ENCODE measurements around the gene NES. TPM values are rescaled to one million over a fixed set of nuclear protein-coding genes. Genes with fewer than 3 reads are reported as not detected.
A peak's percentile ranks its signal among the peaks of the same experiment; 100 is the strongest.

Gene NES
- total RNA-seq, 2 donors from 2014 or later, result 65.8 to 103 TPM

DNA sequence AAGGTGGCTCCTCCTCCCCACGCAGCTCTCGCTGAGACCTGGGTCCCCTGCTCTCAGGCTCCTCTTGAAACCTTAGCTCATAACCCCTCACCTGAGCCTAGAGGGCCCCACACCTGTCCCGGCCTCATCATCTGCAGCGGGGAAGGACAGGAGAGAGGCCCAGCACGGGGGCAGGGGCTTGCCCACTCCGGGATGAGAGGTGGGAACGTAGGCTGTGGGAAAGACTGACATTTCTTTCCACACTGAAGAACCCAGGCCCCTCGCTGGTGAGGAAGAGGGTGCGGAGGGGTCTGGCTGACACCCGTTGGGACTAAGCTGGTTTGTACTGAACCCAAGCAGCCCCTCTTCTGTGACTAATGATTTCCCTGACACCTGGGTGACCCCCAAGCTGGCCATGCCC lies 14.0 kb upstream of the NES start:
- TF ChIP-seq, protein P1, sequence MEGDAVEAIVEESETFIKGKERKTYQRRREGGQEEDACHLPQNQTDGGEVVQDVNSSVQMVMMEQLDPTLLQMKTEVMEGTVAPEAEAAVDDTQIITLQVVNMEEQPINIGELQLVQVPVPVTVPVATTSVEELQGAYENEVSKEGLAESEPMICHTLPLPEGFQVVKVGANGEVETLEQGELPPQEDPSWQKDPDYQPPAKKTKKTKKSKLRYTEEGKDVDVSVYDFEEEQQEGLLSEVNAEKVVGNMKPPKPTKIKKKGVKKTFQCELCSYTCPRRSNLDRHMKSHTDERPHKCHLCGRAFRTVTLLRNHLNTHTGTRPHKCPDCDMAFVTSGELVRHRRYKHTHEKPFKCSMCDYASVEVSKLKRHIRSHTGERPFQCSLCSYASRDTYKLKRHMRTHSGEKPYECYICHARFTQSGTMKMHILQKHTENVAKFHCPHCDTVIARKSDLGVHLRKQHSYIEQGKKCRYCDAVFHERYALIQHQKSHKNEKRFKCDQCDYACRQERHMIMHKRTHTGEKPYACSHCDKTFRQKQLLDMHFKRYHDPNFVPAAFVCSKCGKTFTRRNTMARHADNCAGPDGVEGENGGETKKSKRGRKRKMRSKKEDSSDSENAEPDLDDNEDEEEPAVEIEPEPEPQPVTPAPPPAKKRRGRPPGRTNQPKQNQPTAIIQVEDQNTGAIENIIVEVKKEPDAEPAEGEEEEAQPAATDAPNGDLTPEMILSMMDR (conservative IDR thresholded peaks at IDR 0.05), result no peak
- peaks cover 25% of the 10 kb centered on the region for H3K4me1 ChIP-seq (ENCODE audit: control insufficient read depth, insufficient read depth, low read length)

DNA sequence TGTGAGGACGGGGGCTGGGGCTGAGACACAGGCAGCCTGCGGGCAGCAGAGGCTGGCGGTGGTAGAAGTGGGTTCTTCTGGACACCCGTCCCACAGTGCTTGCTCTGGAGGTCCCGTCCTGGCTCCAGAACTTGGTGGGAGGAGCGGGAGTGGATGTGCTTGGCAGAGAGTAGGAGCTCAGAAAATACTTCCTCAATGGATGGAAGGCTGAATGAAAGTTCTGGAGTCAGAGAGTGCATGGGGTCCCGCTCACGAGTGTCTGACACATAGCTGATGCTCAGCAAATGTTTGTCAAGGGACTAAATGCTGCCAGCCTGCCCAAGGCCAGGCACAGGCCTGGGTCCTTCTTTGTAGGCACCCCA lies 13.4 kb upstream of the NES start:
- H3K36me3 Mint-ChIP-seq (ENCODE audit: low read depth), result no peaks in the 10 kb centered on the region
- peak; percentile 53 for DNase-seq
- peaks cover 25% of the 10 kb centered on the region for H3K4me1 ChIP-seq (ENCODE audit: control insufficient read depth, insufficient read depth, low read length)
- peaks cover 22% of the 10 kb centered on the region for H3K27me3 Mint-ChIP-seq (ENCODE audit: insufficient read depth)
- no peak overlapping the region for H3K27ac ChIP-seq (ENCODE audit: low read depth, low read length)
- WGBS, 2 experiments (ENCODE audit: insufficient coverage in 1 of 2, insufficient read length in 1 of 2), result 84 to 89% methylated on average over 8 of the region's 8 CpGs
- no peaks in the 10 kb centered on the region for H3K9me3 ChIP-seq (ENCODE audit: control insufficient read depth, low read length)
- peaks cover 52% of the 10 kb centered on the region for H3K4me1 Mint-ChIP-seq
- peak overlapping the region; percentile 76 for H3K27ac Mint-ChIP-seq
- peaks cover 6% of the 10 kb centered on the region for H3K27me3 ChIP-seq (ENCODE audit: control insufficient read depth, insufficient read depth, low read length, poor library complexity, severe bottlenecking)
- no peaks in the 10 kb centered on the region for H3K9me3 Mint-ChIP-seq
- no peaks in the 10 kb centered on the region for H3K36me3 ChIP-seq (ENCODE audit: control insufficient read depth, insufficient read depth, low read length)
- H3K4me3 Mint-ChIP-seq, result peak overlapping the region; percentile 38
- H3K4me3 ChIP-seq (ENCODE audit: low read length), result no peak overlapping the region
- no peak overlapping the region for H3K9ac ChIP-seq (ENCODE audit: extremely low read depth, low read length, poor library complexity, severe bottlenecking)
- TF ChIP-seq, protein P1 (conservative IDR thresholded peaks at IDR 0.05), result no peak

More for the DNA sequence above, 14.0 kb upstream of the NES start:
- Histone ChIP-seq H3K9ac (ENCODE audit: extremely low read depth, low read length, poor library complexity, severe bottlenecking) (no peak overlapping the region), H3K27ac (ENCODE audit: low read depth, low read length) (peak overlapping the region; percentile 84), H3K9me3 (ENCODE audit: control insufficient read depth, low read length) (no peaks in the 10 kb centered on the region), H3K4me3 (ENCODE audit: low read length) (no peak overlapping the region), H3K27me3 (ENCODE audit: control insufficient read depth, insufficient read depth, low read length, poor library complexity, severe bottlenecking) (peaks cover 6% of the 10 kb centered on the region), H3K36me3 (ENCODE audit: control insufficient read depth, insufficient read depth, low read length) (no peaks in the 10 kb centered on the region)
- no peaks in the 10 kb centered on the region for H3K9me3 Mint-ChIP-seq
- 58 to 63% methylated on average over 9 to 10 of the region's 10 CpGs for WGBS, 2 experiments (ENCODE audit: insufficient coverage in 1 of 2, insufficient read length in 1 of 2)
- peak overlapping the region; percentile 47 for H3K4me3 Mint-ChIP-seq
- peak; percentile 61 for DNase-seq
- H3K36me3 Mint-ChIP-seq (ENCODE audit: low read depth), result no peaks in the 10 kb centered on the region
- peak overlapping the region; percentile 93 for H3K27ac Mint-ChIP-seq
- H3K4me1 Mint-ChIP-seq, result peaks cover 52% of the 10 kb centered on the region
- peaks cover 22% of the 10 kb centered on the region for H3K27me3 Mint-ChIP-seq (ENCODE audit: insufficient read depth)

DNA sequence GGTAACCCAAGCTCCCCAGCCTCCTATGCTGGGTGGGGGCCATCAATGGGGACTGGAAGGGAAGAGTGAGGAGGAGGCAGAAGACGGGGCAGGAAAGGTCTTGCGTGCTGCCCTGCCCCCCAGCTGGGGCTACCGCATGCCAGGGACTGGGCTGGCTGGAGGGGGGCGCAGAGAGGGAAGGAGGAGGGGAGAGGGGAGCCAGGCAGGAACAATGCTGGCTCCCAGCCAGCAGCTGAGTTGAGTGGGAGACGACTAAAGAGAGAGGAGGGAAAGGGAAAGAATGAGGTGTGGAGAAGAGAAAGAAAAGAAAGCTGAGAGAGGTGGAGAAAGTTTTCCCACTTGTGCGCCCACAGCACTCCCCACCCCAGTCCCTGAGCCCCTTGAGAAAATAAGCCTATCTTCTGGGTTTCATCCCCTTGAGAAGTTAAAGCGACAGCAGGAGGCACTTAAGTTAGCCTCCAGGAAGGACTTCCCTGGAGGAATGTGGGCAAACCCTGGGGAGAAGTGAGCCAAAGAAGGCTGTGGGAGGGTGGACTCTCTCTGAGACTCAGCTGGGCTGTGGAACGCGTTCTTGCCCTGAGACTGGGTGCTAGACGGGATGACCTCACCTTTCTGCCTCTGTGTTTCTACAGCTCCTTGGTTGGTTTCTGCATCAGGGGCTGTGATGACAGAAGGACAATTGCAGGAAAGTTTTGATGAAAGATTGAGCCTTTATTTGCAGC lies 12.9 kb upstream of the NES start:
- H3K9me3 Mint-ChIP-seq, result no peaks in the 10 kb centered on the region
- Histone ChIP-seq H3K9ac (ENCODE audit: extremely low read depth, low read length, poor library complexity, severe bottlenecking) (no peak overlapping the region), H3K9me3 (ENCODE audit: control insufficient read depth, low read length) (no peaks in the 10 kb centered on the region), H3K27ac (ENCODE audit: low read depth, low read length) (peak overlapping the region; percentile 37), H3K4me1 (ENCODE audit: control insufficient read depth, insufficient read depth, low read length) (peaks cover 25% of the 10 kb centered on the region), H3K4me3 (ENCODE audit: low read length) (peak overlapping the region; percentile 71), H3K36me3 (ENCODE audit: control insufficient read depth, insufficient read depth, low read length) (no peaks in the 10 kb centered on the region), H3K27me3 (ENCODE audit: control insufficient read depth, insufficient read depth, low read length, poor library complexity, severe bottlenecking) (peaks cover 6% of the 10 kb centered on the region)
- H3K4me1 Mint-ChIP-seq, result peaks cover 52% of the 10 kb centered on the region
- no peaks in the 10 kb centered on the region for H3K36me3 Mint-ChIP-seq (ENCODE audit: low read depth)
- peaks cover 26% of the 10 kb centered on the region for H3K27me3 Mint-ChIP-seq (ENCODE audit: insufficient read depth)
- TF ChIP-seq, protein P1 (conservative IDR thresholded peaks at IDR 0.05), result no peak
- peak overlapping the region; percentile 38 for H3K4me3 Mint-ChIP-seq
- 24 to 40% methylated on average over 9 to 10 of the region's 10 CpGs for whole genome bisulfite sequencing, 2 experiments (ENCODE audit: insufficient coverage in 1 of 2, insufficient read length in 1 of 2)
- peak; percentile 62 for DNase-seq
- peak overlapping the region; percentile 76 for H3K27ac Mint-ChIP-seq

Data from endodermal cell (in vitro differentiated cells).